ENCODE measurements around the gene MRAS. TPM values are rescaled to one million over a fixed set of nuclear protein-coding genes. Genes with fewer than 3 reads are reported as not detected.

MRAS gene
- polyA plus RNA-seq, 1 donor from 2014 or later: 52.8 TPM

- peak overlapping the region; percentile 90 for H3K27ac ChIP-seq (ENCODE audit: low read length)
- no peaks in the 10 kb centered on the region for H4K20me1 ChIP-seq (ENCODE audit: insufficient read depth)
- no peaks in the 10 kb centered on the region for H3K27me3 ChIP-seq (ENCODE audit: insufficient read depth, low read depth, low read length)
- H3K79me2 ChIP-seq (replicated peaks; ENCODE audit: insufficient read depth, low read length): peaks cover 4% of the 10 kb centered on the region
- H3K4me2 ChIP-seq (ENCODE audit: low read length): peak overlapping the region; percentile 87
- H3K9ac ChIP-seq (ENCODE audit: low read length): peak overlapping the region; percentile 81
- no peaks in the 10 kb centered on the region for H3K36me3 ChIP-seq (ENCODE audit: insufficient read depth, low read length)
- H3K9me3 ChIP-seq (ENCODE audit: low read length): no peaks in the 10 kb centered on the region
- TF ChIP-seq POLR2AphosphoS5 (IDR thresholded peaks at IDR 0.05) (no peak), CTCF (IDR thresholded peaks at IDR 0.05; ENCODE audit: poor library complexity, severe bottlenecking) (no peak), EZH2 (IDR thresholded peaks at IDR 0.05; ENCODE audit: borderline replicate concordance, insufficient read depth, low read length, poor library complexity, severe bottlenecking) (no peak), SMC3 (conservative IDR thresholded peaks at IDR 0.05; ENCODE audit: poor library complexity) (no peak), EP300 (conservative IDR thresholded peaks at IDR 0.05; ENCODE audit: poor library complexity, severe bottlenecking) (no peak)
- H3K9me2 ChIP-seq (ENCODE audit: insufficient read depth, low read length): no peaks in the 10 kb centered on the region
- H3F3A ChIP-seq (ENCODE audit: insufficient read depth, low read length, poor library complexity, severe bottlenecking): peaks cover 4% of the 10 kb centered on the region
- H3K4me3 ChIP-seq (ENCODE audit: low read length): peak overlapping the region; percentile 81
- H2AFZ ChIP-seq (ENCODE audit: low read depth, low read length): peak overlapping the region; percentile 16
These were observed 20.0 kb upstream of the MRAS start for GRCh38 chr3:138328341-138328740.

- Histone ChIP-seq H3K9me3 (ENCODE audit: low read length) (no peaks in the 10 kb centered on the region), H3K36me3 (ENCODE audit: insufficient read depth, low read length) (no peaks in the 10 kb centered on the region), H3K4me2 (ENCODE audit: low read length) (peak within 1 kb of the TSS; percentile 87), H3K9me2 (ENCODE audit: insufficient read depth, low read length) (no peaks in the 10 kb centered on the region), H4K20me1 (ENCODE audit: insufficient read depth) (no peaks in the 10 kb centered on the region), H3K4me3 (ENCODE audit: low read length) (peak within 1 kb of the TSS; percentile 81), H3K27ac (ENCODE audit: low read length) (peak within 1 kb of the TSS; percentile 90), H3K27me3 (ENCODE audit: insufficient read depth, low read depth, low read length) (no peaks in the 10 kb centered on the region), H3K9ac (ENCODE audit: low read length) (peak within 1 kb of the TSS; percentile 81), H3F3A (ENCODE audit: insufficient read depth, low read length, poor library complexity, severe bottlenecking) (peaks cover 4% of the 10 kb centered on the region), H2AFZ (ENCODE audit: low read depth, low read length) (peak within 1 kb of the TSS; percentile 70), H3K79me2 (replicated peaks; ENCODE audit: insufficient read depth, low read length) (peaks cover 4% of the 10 kb centered on the region)
- TF ChIP-seq MXI1 (conservative IDR thresholded peaks at IDR 0.05; ENCODE audit: poor library complexity, severe bottlenecking) (peak; percentile 66), SMC3 (conservative IDR thresholded peaks at IDR 0.05; ENCODE audit: poor library complexity) (peak; percentile 33), EZH2 (IDR thresholded peaks at IDR 0.05; ENCODE audit: borderline replicate concordance, insufficient read depth, low read length, poor library complexity, severe bottlenecking) (no peak), CTCF (IDR thresholded peaks at IDR 0.05; ENCODE audit: poor library complexity, severe bottlenecking) (peak; percentile 83), POLR2AphosphoS5 (IDR thresholded peaks at IDR 0.05) (peak; percentile 78), RAD21 (conservative IDR thresholded peaks at IDR 0.05) (peak; percentile 60), TAF1 (IDR thresholded peaks at IDR 0.05; ENCODE audit: low read depth) (peak; percentile 41), EP300 (conservative IDR thresholded peaks at IDR 0.05; ENCODE audit: poor library complexity, severe bottlenecking) (peak; percentile 58), REST (IDR thresholded peaks at IDR 0.05; ENCODE audit: borderline replicate concordance) (peak; percentile 75)
These were observed 19.0 kb upstream of the MRAS start, which contains the start of gene NME9 for GRCh38 chr3:138329127-138329983. TSS of gene NME9 (minus strand) at chr3:138329851. CDS start at chr3:138329335, 516 bp downstream.
